T-helper 2 cell (primary cell): ENCODE measurements around the gene CYP39A1.
"Not testable (repeated sequence)": the region's sequence is repeated elsewhere in the genome, so short reads cannot be mapped to it uniquely, and the experiment has no call there.

ENCODE experiments used
- DNase-seq, 5 experiments: peaks; one replicate each; pipeline versions ENCODE4 v3.0.0 to v3.0.0-alpha.2; 2012 to 2022

CYP39A1 gene

DNA sequence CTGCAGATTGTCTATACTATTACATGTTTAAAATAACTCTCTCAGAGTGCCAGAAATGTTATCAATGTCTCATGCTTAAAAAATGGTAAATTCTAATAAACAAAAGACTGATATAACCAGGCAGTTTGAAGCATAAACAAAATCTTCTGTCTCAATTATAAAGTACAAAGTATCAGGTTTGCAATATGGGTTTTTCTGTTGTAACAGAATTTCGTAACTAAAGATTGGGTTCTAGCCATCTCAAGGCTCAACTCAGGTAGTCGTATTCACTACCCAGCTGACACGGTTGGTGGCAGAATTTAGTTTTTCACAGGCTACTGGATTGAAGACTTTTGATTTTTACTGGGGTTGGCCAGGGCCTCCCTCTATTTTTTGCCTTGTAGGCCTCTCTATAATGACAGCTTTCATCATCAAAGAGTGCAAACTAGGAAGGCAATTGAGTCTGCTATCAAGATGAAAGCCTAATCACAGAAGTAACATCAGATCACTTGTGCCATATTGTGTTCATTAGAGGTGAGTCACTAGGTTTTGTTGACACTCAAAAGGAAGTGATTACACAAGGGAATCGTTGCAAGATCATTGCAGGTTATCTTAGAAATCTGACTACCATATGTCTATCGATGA, 3.6 kb downstream of the CYP39A1 start:
- no peak for DNase-seq

- not testable (repeated sequence) for DNase-seq
Measured at GRCh38 chr6:46648108-46648507, 4.5 kb downstream of the CYP39A1 start.

DNA sequence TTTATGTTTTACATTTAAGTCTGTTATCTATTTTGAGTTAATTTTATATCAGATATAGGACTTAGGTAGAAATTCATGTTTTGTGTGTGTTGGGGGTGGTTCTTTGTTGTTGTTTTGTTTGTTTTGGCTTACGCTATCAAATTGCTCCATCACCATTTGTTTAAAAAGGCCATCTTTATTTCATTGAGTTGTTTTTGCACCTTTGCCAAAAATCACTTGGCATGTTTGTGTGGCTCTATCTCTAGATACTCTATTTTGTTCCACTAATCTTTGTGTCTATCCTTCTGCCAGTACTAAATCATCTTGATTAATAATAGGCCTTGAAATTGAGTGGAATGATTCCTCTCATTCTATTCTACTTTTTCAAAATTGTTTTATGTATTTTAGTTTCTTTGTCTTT, 7.4 kb downstream of the CYP39A1 start:
- no peak for DNase-seq

- peak in 1 of 5 experiments; percentile 73 for DNase-seq
Measured at GRCh38 chr6:46642928-46643751, 9.5 kb downstream of the CYP39A1 start.

DNA sequence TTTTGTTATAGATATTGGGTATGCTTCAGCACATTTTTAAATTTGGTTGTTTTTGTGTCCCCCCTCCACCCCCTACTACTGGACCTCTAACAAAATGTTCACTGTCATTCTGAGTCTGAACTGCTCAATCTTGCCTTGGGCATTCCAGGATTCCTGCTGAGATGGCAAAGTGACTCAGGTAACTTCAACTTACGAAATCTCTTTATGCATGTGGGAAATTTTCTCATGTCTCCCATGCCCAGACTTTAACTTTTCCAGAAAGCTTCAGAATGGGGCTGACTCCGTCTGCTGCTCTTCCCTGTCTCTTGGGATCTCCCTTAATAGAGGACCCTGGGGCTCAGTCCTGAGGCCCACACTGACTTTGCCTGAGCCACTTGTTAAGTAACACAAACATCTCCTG, 14.0 kb downstream of the CYP39A1 start:
- no peak for DNase-seq

- DNase-seq = no peak
Measured at GRCh38 chr6:46637933-46638332, 14.7 kb downstream of the CYP39A1 start.

DNA sequence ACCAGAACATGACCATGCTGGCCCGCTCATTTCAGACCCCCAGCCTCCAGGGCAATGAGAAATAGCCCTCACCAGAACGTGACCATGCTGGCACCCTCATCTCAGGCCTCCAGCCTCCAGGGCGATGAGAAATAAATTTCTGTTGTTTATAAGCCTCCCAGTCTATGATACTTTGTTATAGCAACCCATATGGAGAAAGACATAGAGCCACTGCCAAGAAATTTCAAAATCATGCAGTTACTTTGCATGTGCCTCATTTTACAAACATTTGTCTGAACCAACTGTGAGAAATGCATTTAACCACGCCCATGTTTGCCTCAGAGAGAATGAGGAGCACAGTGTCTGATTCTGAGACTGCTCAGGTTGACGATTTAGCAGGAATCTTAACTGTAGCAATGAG, 15.5 kb downstream of the CYP39A1 start:
- DNase-seq = no peak

GRCh38 chr6:46635462-46635861, 17.2 kb downstream of the CYP39A1 start:
- DNase-seq = no peak

GRCh38 chr6:46632053-46632452, 20.6 kb downstream of the CYP39A1 start:
- DNase-seq = no peak

GRCh38 chr6:46629691-46630090, 22.9 kb downstream of the CYP39A1 start:
- no peak for DNase-seq

DNA sequence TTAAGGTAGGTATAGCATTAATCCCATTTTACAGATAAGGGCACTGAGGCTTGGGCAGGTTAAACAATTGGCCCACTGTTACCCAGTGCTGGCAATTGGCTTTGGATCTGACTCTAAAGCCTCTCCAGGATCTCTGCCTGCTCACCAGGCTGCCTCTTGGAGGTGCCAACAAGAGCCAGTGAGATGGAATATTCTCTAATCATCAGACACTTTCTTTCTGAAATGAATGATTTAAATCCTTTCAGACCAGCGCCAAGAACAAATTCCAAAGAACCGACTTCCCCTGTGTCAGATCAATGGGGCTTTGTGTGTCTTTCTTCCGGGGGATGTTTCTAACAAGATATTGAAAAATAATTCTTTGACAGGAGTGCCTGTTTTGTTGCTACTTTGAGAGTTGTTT, 23.6 kb downstream of the CYP39A1 start:
- no peak for DNase-seq

- DNase-seq = no peak
Measured at GRCh38 chr6:46628498-46628897, 24.1 kb downstream of the CYP39A1 start.

GRCh38 chr6:46626976-46627375, 25.6 kb downstream of the CYP39A1 start:
- DNase-seq = no peak

- peak in 1 of 5 experiments; percentile 20 for DNase-seq
Measured at GRCh38 chr6:46626228-46626909, 26.2 kb downstream of the CYP39A1 start.

DNA sequence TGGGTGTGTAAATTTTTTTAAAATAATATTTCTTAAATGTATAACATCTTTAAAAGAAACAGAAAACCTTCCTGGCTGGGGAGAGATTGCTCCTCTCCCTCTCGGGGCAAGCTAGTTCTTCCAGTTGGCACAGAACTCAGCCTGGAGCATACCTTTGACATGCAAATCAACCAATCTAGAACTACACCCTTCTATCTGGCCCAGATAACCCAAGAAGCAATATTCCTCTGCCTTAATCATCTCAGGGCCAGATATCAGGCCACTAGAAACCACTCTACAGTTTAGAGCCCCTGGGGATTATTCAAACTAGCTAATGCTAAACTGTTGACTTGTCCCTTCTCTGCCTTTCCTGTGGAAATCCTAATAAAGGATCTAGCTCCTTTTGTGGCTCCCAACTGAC, 33.9 kb downstream of the CYP39A1 start:
- DNase-seq = no peak

GRCh38 chr6:46612645-46613044, 40.0 kb downstream of the CYP39A1 start:
- no peak for DNase-seq

DNA sequence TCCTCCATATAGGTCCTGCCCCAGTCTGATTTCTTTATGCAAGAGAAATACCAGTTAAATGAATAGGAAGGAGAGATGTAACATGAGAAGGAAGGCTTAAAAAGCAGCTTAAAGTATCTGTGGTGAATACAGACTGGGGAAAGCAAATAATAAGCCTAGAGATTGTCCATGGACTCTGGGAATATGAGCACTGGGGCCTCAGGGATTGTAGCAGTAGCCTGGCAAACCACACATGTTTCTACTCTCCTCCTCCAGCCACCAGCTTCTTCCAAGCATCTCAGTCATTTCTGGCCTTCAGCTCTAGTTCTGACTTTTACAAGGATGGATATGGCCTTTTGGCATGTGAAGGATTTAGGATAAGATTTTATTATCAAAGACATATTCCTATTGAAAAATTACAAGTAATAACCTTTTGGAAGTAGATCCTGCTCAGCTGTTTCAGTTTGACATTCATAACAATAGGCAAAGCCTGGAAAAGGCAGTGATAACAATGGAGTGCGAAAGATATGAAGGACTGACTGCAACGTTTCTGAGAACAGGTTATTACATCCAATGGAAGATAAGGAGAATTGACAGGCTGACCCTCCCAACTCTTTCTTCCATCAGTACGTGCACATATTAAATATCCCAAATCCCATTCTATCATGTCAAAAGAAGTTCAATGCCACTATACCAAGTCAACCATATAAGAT, 41.6 kb downstream of the CYP39A1 start:
- no peak for DNase-seq

DNA sequence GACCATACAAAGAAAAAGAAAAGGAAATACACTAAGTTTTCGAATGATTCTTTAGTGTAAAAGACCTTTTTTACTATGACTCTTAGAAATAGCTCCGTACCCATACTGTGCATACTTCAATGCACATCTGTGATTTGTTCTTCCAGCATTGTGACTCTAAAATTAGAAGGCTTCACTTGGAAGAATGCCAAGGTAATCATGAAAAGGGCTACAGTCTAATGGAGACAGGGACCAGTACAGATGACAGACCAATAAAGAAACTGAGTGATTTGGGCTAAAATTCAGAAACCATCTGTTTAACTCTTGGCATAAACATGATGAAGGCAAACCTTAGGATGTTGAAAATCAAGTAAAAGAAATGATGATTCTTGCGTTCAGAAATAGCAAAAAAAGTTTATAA, 46.3 kb downstream of the CYP39A1 start:
- no peak for DNase-seq

DNA sequence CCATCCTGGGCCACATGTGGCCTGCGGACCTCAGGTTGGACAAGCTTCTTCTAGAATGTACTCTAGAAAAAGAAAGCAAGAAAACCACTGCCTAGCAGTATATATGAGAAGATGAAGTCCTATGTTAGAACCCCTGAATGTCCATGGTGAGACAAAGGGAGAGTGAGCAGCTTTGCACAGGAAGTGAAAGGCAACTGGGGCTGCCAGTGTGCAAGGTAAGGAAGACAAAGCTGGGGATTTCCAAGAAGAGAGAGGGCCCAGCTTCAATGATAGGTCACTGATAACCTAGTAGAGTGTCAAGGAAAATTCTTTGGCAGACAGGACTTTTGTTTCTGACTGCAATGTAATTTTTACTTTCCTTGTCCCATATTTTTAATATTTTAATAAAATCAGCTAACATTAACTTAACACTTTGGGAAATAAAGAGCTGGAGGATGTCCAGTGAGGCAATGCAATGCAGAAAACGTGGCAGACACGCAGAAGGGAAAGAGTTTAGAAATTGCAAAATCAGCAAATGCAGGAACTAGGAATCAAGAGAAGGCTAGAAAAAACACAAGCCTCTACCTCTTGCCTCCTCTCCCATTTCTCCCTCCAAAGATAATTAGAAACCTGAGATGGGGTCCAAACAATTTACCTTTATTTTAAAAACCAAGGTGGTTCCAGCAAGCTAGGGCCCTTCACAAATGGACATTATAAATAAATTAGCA, 47.4 kb downstream of the CYP39A1 start:
- no peak for DNase-seq

- DNase-seq = no peak
Measured at GRCh38 chr6:46598215-46598614, 54.4 kb downstream of the CYP39A1 start.

DNA sequence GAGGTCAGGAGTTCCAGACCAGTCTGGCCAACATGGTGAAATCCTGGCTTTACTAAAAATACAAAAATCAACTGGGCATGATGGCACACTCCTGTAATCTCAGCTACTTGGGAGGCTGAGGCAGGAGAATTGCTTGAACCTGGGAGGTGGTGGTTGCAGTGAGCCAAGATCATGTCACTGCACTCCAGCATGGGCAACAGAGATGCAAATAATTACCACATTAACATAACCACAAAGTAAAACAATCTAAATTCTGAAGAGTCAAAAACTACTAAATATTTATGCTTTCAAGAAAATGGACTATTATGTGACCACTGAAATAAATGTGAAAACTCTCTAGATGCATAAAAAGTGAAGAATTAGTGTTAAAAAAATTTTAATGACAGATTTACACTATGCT, 59.9 kb downstream of the CYP39A1 start:
- no peak for DNase-seq

DNA sequence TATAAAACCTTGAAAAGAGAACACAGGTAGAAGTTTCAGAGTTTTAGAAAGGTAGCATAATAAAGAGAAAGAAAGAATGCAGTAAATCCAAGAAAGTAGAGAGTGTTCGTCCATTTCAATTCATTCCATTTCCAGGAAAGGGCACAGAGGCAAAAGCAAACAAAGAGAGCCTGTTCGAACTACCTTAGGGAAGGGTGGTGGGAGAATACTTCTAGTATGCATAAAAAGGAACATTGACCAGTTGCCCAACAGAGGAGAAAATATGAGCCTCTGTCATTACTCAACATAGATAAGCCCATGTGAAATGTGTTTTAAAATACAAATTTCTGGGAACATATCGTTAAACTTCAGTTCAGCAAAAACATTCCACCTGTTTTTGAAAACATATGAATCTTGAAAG, 60.6 kb downstream of the CYP39A1 start:
- DNase-seq = no peak

- DNase-seq = no peak
Measured at GRCh38 chr6:46590765-46591164, 61.9 kb downstream of the CYP39A1 start.
